Ishikawa (cell line): Measurements from ENCODE around the gene EMC8.

Experiments used
- CEBPB ChIP-seq: IDR thresholded peaks from 2 replicates; pipeline ENCODE4 v1.6.1; 2012
- CREB1 ChIP-seq: IDR thresholded peaks from 2 replicates; pipeline ENCODE4 v1.6.1; 2012; ENCODE audit warnings: low read depth
- EGR1 ChIP-seq: IDR thresholded peaks from 2 replicates; pipeline ENCODE4 v1.6.1; 2012
- EP300 ChIP-seq: IDR thresholded peaks from 2 replicates; pipeline ENCODE4 v1.6.1; 2012; ENCODE audit warnings: borderline replicate concordance
- FOXM1 ChIP-seq: IDR thresholded peaks from 2 replicates; pipeline ENCODE4 v1.6.1; 2012; ENCODE audit warnings: low read depth, borderline replicate concordance
- MAX ChIP-seq: IDR thresholded peaks from 2 replicates; pipeline ENCODE4 v1.6.1; 2012
- NFIC ChIP-seq: IDR thresholded peaks from 2 replicates; pipeline ENCODE4 v1.6.1; 2012
- RAD21 ChIP-seq: IDR thresholded peaks from 2 replicates; pipeline ENCODE4 v1.6.1; 2012; ENCODE audit warnings: low read depth
- REST ChIP-seq: IDR thresholded peaks from 2 replicates; pipeline ENCODE4 v1.6.1; 2012; ENCODE audit warnings: low read depth, mild to moderate bottlenecking
- TAF1 ChIP-seq: IDR thresholded peaks from 2 replicates; pipeline ENCODE4 v1.6.1; 2012; ENCODE audit warnings: low read depth, mild to moderate bottlenecking
- TCF12 ChIP-seq: IDR thresholded peaks from 2 replicates; pipeline ENCODE4 v1.6.1; 2012; ENCODE audit warnings: low read depth
- TEAD4 ChIP-seq: IDR thresholded peaks from 2 replicates; pipeline ENCODE4 v1.6.1; 2012
- USF1 ChIP-seq: IDR thresholded peaks from 2 replicates; pipeline ENCODE4 v1.6.1; 2012
- YY1 ChIP-seq: IDR thresholded peaks from 2 replicates; pipeline ENCODE4 v1.6.1; 2012; ENCODE audit warnings: low read depth
- ZBTB7A ChIP-seq: IDR thresholded peaks from 2 replicates; pipeline ENCODE4 v1.6.1; 2012; ENCODE audit warnings: low read depth

Gene EMC8

GRCh38 chr16:85812031-85812807 is 12.9 kb upstream of the EMC8 start:
- no peak for TF ChIP-seq TCF12
- no peak for TF ChIP-seq ZBTB7A
- no peak for TF ChIP-seq FOXM1
- no peak for TF ChIP-seq CREB1
- TF ChIP-seq USF1 = no peak
- no peak for TF ChIP-seq MAX
- TF ChIP-seq CEBPB = no peak
- no peak for TF ChIP-seq TEAD4
- no peak for TF ChIP-seq REST
- no peak for TF ChIP-seq NFIC

- TF ChIP-seq TEAD4 (no peak), YY1 (no peak), EGR1 (no peak), MAX (no peak), TAF1 (no peak), TCF12 (no peak), REST (no peak), RAD21 (no peak), USF1 (no peak), CEBPB (no peak), FOXM1 (no peak), ZBTB7A (no peak)
These were observed 11.4 kb upstream of the EMC8 start for GRCh38 chr16:85810742-85811115.

GRCh38 chr16:85810097-85810741 is 10.9 kb upstream of the EMC8 start:
- TF ChIP-seq EGR1 (no peak), USF1 (no peak), TAF1 (no peak), REST (no peak)

- TF ChIP-seq TCF12 = no peak
- TF ChIP-seq EGR1 = no peak
These were observed 10.3 kb upstream of the EMC8 start for GRCh38 chr16:85809645-85810044.

GRCh38 chr16:85808926-85809325 is 9.6 kb upstream of the EMC8 start:
- TF ChIP-seq TAF1 (no peak), YY1 (no peak), TEAD4 (no peak), EGR1 (no peak), CREB1 (no peak), TCF12 (no peak), RAD21 (no peak), REST (no peak), CEBPB (no peak), MAX (no peak), FOXM1 (no peak), EP300 (no peak), NFIC (no peak), USF1 (no peak), ZBTB7A (no peak)
